Hematopoietic multipotent progenitor cell (in vitro differentiated cells): ENCODE data around the gene SLC6A19. TPM values are rescaled to one million over a fixed set of nuclear protein-coding genes. Genes with fewer than 3 reads are reported as not detected.

Experiments used
- DNase-seq, 3 donors: peaks; one replicate each; pipeline ENCODE4 v3.0.0-alpha.2; 2011 to 2015; ENCODE audit warnings: low read depth in 2 of 3, low spot score in 2 of 3
- total RNA-seq: library from RNA; depleted of rRNA; stranded (reverse); fragments of >200 nt; gene quantifications from one replicate; pipeline ENCODE4 v1.2.3, GENCODE V29; 2012

The SLC6A19 gene
- total RNA-seq, 1 donor, result under 0.01 TPM

DNA sequence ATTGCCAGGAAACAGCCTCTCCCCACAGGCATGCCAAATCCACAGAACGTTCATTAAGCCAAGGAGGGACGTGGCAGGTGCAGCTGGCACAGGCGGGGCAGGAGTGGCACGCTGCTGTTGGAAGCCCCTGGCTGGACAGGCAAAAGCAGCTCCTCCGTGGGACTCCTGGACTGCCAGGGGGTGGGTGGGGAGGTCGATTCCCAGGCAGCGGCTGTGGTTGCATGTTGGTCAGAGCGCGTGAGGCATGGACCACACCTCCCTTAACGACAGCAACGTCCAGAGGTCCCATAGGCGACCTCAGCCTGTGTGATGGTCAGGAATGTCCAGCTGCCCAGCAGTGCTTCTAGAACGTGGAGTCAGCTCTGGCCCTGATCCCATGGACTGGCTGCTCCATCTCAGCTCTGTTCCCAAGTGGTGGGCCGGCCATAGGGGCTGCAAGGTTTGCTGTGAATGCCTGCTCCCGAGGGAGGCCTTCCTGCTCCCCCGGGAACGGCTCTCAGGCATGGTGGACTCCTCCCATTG, 6.9 kb downstream of the SLC6A19 start:
- DNase-seq, result no peak

DNA sequence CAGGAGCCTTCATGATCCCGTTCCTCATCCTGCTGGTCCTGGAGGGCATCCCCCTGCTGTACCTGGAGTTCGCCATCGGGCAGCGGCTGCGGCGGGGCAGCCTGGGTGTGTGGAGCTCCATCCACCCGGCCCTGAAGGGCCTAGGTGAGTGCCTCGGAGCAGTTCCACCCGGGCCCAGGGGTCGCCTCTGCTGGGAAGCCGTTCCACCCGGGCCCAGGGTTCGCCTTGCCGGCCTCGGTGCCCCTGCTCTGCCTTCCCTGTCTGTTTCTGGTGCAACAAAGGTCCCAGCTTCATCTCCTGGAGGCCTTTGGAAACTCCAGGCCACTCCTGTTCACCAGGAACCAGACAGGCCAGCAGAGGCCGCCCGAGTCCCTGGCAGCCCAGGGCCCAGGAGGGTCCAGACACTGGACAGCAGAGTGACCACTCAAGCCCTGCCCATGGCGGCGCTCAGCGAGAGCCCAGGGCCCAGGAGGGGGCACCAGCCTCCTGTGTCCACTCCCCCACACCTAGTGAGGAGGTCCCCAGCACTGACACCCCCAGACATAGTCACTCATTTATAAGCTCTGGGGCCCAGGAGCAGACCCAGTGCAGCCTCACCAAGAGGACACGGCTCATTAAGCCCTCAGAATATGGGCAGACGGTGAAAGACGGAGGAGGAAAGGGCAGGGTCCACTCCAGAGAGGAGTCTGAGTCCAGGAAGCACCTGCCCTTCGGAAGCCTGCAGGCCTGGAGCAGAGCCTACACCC, 7.5 kb downstream of the SLC6A19 start:
- DNase-seq, result no peak

DNA sequence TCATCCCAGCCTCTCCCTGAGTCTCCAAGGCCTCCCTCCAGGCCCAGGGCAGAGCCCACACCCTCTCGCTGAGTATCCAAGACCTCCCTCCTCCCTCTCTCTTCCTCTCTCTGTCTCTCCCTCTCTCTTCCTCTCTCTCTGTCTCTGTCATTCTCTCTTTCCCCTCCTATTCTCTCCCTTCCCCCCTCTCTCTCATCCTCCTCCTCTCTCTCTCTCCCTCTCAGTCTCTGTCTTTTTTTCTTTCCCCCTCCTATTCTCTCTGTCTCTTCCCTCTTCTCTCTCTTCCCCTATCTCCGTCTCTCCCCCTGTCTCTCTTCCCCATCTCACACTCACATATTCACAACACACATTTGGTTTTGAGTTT, 8.1 kb downstream of the SLC6A19 start:
- no peak for DNase-seq

DNA sequence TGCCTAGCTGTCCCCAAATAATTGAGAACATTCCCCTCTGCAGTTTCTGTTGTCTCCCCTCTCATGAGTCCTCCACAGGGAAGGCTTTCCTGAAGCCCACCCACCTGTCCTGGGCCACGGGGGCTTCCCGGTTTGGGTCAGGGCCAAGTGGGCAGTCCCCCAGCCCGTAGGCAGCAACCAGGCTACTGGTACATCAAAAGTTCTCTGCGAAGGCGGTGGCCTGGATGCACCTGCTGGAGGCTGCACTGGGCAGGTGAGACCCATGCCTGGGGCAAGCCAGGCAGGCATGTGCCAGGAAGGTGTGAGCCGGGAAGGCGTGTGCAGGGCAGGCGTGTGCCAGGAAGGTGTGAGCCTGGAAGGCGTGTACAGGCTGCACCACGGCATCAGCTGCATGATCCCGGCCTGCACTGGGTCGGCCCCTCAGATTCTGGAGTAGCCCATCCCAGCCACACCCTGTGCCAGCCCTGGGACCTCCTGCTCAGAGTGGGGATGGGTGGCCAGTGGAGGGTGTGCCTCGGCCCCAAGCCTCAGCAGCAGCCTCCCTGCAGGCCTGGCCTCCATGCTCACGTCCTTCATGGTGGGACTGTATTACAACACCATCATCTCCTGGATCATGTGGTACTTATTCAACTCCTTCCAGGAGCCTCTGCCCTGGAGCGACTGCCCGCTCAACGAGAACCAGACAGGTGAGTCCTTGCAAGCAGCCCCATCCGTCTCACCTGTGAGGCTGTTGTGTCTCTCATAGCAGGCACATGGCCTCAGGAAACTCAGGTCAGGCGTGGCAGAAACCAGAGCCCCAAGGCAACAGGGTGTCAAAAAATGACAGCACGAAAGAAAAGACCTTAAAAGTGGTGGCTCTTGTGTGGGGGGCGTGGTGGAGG, 8.7 kb downstream of the SLC6A19 start:
- no peak for DNase-seq

DNA sequence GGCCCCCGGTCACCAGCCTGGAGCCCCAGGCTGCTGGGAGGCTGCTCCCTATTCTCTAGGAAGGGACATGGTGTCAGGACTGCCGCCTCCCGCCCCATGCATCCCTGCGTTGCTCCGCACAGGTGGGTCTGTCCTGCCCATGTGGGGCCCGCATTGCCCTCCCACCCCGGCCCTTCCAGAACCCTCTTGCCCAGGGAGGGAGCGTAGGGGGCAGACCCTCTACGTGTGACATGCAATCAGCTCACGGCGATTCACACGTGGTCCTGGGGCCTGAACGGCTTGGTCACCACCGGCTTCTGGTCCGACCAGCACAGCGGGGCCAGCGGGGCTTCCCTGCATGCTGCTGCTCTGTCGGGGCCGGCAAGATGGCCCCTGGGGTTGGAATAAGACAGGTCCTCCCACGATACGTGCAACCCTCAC, 9.4 kb downstream of the SLC6A19 start:
- DNase-seq, result no peak

DNA sequence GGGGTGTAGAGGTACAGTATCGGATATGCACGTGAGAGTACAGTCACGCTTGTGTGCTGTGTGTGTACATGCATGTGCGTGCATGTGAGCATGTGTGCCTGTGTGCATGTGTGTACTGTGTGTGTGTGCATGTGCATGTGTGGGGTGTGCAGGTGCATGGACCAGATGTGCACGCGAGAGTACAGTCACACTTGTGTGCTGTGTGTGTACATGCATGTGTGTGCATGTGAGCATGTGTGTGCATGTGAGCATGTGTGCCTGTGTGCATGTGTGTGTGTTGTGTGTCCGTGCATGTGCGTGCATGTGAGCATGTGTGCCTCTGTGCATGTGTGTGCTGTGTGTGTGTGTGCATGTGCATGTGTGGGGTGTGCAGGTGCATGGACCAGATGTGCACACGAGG, 10.3 kb downstream of the SLC6A19 start:
- DNase-seq, result no peak

DNA sequence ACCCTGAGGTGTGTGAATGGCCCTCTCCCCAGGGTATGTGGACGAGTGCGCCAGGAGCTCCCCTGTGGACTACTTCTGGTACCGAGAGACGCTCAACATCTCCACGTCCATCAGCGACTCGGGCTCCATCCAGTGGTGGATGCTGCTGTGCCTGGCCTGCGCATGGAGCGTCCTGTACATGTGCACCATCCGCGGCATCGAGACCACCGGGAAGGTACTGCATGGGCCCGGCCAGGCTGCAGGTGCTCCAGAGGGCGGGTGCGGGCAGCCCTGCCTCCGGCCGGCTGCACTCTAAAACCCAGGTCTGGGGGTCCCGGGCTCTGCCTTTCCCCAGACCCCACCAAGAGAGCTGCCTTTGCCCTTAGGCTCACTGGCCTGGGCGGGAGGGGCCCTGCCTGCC, 10.9 kb downstream of the SLC6A19 start:
- DNase-seq, result no peak

DNA sequence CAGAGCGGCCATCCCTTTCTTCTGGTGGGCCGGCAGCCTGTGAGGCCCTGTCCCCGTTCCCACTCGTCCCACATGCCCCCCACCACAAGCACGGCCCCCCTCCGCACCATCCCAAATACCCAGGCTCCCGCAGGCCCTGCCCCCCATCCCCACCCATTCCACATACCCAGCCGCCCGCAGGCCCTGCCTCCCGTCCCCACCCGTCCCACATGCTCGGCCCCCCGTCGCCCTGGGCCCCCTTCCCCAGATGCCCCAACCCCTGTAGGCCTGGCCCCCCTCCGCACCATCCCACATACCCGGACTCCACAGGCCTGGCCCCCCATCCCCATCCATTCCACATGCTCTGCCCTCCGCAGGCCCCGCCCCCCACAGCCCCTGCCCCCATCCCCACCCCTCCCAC, 11.5 kb downstream of the SLC6A19 start:
- DNase-seq, result no peak

DNA sequence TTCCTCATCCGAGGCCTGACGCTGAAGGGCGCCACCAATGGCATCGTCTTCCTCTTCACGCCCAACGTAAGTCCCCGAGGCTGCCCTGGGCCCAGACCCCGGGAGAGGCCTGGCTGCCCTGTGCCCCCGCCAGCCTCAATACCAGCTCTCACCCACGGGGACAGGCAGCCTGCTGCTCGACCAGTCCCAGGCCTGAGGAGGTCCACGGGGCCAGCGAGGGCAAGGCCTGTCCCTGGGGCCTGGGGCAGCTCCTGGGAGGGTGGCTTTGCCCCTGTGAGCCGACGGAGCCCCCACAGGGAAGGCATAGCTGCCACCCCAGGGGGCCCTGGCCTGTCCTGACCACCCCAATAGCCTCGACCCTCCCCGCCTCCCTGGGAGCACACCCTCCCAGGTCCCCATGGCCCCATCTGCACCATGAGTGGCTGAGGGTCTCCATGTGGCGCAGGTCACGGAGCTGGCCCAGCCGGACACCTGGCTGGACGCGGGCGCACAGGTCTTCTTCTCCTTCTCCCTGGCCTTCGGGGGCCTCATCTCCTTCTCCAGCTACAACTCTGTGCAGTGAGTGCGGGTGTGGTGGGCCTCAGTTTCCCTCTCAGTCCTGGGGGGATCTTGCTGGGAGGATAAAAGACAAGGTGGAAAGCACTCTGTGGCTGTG, 12.2 kb downstream of the SLC6A19 start:
- DNase-seq, result no peak

DNA sequence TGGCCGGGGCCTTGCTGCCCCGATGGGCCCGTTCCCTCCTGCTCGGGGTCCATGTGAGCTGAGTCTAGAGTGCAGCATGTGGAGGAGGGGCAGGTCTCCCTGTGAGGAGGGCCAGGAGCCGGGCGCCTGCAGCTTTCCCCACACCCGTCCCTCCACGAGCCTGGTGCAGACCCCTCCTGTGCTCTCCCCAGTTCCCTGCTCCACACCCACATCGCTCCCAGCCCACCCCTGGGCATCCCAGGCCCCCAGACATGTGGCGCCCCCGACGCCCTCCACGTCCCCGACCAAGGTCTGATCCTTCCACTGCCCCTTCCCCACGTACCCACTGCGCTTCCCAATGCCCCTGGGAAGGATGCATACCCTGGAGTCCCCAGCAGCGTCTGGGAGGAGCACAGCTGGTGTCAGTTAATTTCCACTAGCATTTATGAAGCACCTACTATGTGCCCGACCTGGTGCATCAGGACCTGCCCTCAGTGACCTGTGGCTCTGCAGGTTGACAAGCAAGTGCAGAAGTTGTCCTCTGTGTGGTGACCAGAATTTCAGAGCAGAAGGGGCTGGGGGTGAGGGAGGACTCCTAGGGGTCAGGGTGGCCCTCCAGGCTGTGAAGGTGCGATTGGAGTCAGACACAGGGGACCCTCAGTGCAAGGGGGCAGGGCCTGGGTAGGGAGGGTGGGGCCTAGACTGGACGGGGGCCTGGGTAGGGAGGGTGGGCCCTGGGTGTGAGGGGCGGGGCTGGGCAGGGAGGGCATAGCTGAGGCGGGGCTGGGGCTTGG, 13.0 kb downstream of the SLC6A19 start:
- DNase-seq, result no peak

DNA sequence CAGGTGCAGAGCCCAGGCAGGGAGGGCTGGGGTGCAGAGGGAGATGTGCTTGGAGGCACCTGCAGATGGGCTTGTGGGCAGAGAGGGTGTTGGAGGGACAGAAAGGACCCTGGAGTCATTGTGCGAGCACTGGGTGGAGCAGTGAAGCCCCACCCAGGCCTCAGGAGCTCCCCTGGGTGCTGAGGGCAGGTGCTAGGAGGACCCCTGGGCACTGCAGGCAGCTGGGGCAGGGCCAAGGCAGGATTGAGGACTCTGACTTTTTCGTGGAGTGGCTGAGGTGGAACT, 13.5 kb downstream of the SLC6A19 start:
- no peak for DNase-seq

DNA sequence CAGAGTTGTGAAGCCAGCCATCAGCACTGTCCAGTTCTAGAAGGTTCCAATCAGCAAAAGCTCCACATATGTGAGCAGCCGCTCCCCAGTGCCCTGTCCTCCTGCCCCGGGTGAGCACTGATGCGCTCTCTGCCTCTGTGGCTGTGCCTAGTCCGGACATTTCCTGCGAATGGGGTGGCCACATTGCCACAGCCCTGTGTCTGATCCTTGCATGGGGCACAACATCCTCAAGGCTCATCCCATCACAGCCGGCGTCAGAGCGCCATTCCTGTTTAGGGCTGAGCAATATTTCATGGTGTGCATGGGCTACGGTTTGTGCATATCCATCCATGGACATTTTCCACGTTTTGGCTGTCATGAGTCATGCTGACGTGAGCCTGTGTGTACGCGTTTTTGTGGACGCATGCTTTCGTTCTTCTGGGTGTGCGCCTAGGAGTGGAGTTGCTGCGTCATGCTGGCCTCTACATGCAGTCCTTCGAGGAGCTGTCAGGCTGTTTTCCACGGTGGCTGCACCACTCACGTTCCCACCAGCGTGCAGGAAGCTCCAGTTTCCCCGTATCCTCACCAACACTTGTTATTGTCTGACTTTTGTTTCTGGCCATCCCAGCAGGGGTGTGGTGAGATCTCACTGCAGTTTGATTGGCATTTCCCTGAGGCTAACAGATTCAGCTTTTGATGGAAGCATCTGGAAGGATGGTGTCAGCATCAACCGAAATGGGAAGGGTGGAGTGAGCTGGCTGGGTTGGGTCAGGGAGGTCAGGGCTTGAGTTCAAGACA, 14.1 kb downstream of the SLC6A19 start:
- DNase-seq, result no peak

DNA sequence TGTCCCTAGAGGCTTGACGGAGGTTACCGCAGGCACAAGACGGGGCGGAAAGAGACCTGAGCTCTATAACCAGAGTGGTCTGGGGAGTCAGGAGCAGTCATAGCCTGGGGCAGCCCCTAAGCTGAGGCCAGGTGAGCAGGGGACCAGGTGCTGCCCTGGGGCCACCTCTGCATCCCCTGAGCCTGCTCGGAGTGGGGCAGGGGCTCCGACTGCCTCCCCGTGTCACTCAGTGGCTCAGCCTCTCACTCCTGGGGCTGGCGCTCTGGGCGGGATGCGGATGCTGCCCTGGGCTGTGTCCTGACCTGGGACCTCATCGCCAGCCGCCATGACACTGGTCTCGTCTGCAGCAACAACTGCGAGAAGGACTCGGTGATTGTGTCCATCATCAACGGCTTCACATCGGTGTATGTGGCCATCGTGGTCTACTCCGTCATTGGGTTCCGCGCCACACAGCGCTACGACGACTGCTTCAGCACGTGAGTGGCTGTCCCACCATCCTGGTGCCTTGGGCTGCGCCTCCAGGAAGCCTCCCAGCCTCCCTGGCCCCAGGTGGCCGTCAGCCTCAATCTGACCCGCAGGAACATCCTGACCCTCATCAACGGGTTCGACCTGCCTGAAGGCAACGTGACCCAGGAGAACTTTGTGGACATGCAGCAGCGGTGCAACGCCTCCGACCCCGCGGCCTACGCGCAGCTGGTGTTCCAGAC, 15.0 kb downstream of the SLC6A19 start:
- no peak for DNase-seq

DNA sequence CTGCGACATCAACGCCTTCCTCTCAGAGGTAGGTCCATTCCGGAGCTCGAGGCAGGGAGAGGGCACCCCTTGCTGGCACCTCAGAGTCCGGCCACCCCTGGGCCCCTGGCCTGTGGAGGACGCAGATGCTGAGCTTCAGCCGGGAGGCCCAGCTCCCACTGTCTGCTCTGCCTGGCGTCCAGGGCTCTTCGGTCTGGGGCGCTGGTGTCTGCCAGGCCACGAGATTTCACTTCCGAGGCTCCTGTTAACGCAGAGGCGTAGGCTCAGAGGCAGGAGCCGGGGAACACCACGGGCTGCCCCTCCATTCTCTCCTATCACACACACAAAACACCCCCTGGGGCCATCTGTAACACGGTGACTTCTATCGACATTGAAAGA, 15.5 kb downstream of the SLC6A19 start:
- no peak for DNase-seq

DNA sequence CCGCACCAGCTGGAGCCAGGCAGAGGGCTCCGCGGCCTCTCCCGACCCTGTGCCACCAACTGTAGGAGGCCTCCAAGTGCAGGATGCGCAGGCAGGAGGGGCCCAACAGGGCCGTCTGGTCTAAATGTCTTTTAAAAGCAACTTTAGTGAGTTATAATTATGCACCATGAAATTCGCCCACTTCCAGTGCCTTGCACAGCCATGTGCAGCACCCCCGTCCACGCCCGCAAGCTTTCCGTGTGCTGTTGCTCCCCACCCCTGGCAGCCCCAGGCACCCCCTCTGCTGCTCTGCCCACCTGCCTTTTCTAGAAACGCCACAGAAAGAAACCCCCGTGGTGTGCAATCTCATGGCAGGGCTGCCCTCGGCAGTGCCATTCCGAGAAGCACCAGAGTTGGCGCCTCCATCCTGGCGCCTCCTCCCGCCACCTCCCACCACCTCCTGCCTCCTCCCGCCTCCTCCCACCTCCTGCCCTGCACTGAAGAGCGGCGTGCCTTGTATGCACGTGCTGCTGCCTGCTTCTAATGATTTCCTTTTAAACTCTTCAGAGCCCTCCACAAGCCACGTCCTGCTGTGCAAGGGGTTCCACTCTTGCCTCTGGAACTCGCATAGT, 16.3 kb downstream of the SLC6A19 start:
- DNase-seq, result no peak

DNA sequence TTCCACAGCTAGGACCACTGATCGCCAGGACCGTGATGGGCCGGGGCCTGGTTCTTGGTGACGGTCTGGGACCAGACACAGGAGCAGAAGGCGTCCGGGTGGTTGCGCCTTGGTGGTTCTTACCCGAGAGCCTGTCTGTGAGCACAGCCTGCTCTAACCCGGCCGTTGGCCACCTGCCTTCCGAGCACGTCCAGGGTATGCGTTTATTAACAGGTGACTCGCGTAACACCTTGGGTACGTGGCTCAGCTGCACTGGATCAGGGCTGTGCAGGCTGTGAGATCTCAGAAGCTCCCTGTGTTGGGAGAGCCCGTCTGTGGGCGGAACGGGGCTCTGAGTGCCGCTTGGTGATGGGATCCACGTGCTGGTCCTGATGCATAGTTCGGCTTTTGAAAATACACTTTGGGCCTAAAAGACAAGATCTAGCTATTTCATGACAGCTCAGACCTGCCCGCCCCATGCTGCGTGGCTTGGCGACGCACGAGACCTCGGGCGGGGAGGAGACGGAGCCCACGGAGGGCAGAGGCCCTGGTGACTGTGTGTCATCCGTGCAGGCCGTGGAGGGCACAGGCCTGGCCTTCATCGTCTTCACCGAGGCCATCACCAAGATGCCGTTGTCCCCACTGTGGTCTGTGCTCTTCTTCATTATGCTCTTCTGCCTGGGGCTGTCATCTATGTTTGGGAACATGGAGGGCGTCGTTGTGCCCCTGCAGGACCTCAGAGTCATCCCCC, 17.1 kb downstream of the SLC6A19 start:
- no peak for DNase-seq

DNA sequence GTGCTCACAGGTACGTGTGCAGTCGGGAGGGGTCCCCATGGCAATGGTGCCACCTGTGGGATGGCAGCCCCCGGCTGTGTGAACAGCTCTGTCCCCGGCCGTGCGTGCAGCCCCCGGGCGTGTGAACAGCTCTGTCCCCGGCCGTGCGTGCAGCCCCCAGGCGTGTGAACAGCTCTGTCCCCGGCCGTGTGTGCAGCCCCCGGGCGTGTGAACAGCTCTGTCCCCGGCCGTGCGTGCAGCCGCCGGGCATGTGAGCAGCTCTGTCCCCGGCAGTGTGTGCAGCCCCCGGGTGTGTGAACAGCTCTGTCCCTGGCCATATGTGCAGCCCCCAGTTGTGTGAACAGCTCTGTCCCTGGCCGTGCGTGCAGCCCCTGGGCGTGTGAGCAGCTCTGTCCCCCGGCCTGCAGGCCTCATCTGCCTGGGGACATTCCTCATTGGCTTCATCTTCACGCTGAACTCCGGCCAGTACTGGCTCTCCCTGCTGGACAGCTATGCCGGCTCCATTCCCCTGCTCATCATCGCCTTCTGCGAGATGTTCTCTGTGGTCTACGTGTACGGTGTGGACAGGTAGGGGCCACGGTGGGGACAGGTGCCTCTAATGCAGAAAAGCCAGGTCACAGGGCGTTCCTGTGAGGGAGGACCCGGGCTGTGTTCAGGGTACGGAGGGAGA, 17.8 kb downstream of the SLC6A19 start:
- no peak for DNase-seq

DNA sequence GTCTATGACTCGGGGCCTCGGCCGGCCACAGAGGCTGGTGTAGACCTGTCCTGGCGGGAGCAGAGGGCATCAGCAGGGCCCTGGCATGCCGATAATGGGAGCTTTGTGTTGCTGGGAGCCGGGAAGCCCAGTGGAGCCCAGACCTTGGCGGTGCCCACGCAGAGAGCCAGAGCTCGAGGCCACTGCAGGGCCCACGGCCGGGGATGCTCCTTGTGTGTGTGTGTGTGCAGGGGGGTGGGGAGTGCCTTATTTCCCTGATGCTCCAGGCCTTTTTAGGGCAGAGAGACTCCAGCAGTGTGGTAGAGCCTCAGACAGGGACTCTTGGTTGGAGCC, 18.3 kb downstream of the SLC6A19 start:
- DNase-seq, result no peak
